ENCODE measurements around the gene GNB1L.

The GNB1L gene

GRCh38 chr22:19823191-19823901 is 31.3 kb downstream of the GNB1L start:
- no peak for TF ChIP-seq CTCF (IDR thresholded peaks at IDR 0.05; ENCODE audit: borderline replicate concordance, control extremely low read depth, extremely low read depth, insufficient read depth, missing control alignments)
- DNase-seq (ENCODE audit: low spot score) = no peak
- in situ Hi-C loops (cut with MboI; ENCODE audit: low sequenced_read_pairs, unreplicated experiment) = no loop called here

- no peak for TF ChIP-seq CTCF (IDR thresholded peaks at IDR 0.05; ENCODE audit: borderline replicate concordance, control extremely low read depth, extremely low read depth, insufficient read depth, missing control alignments)
- no peak for DNase-seq (ENCODE audit: low spot score)
- in situ Hi-C loops (cut with MboI; ENCODE audit: low sequenced_read_pairs, unreplicated experiment) = no loop called here
Measured at GRCh38 chr22:19822301-19823117, 32.2 kb downstream of the GNB1L start.

GRCh38 chr22:19821523-19822300 is 33.0 kb downstream of the GNB1L start:
- TF ChIP-seq CTCF (IDR thresholded peaks at IDR 0.05; ENCODE audit: borderline replicate concordance, control extremely low read depth, extremely low read depth, insufficient read depth, missing control alignments) = no peak
- in situ Hi-C loops (cut with MboI; ENCODE audit: low sequenced_read_pairs, unreplicated experiment) = no loop called here
- no peak for DNase-seq (ENCODE audit: low spot score)

GRCh38 chr22:19820880-19821522 is 33.7 kb downstream of the GNB1L start:
- DNase-seq (ENCODE audit: low spot score) = no peak
- TF ChIP-seq CTCF (IDR thresholded peaks at IDR 0.05; ENCODE audit: borderline replicate concordance, control extremely low read depth, extremely low read depth, insufficient read depth, missing control alignments) = no peak
- in situ Hi-C loops (cut with MboI; ENCODE audit: low sequenced_read_pairs, unreplicated experiment) = no loop called here

- in situ Hi-C loops (cut with MboI; ENCODE audit: low sequenced_read_pairs, unreplicated experiment) = no loop called here
- TF ChIP-seq CTCF (IDR thresholded peaks at IDR 0.05; ENCODE audit: borderline replicate concordance, control extremely low read depth, extremely low read depth, insufficient read depth, missing control alignments) = no peak
Measured at GRCh38 chr22:19819911-19820879, 34.5 kb downstream of the GNB1L start.

More at GRCh38 chr22:19819911-19820879, 34.5 kb downstream of the GNB1L start:
- DNase-seq (ENCODE audit: low spot score) = no peak
